GM18511 (cell line): ENCODE results near the gene SCO2.

Source experiments
- ATAC-seq: cut with Tn5 transposase; IDR thresholded peaks from one replicate; pipeline ENCODE4 v1.9.1; 2021; ENCODE audit warnings: mild to moderate bottlenecking, moderate library complexity; ENCODE audit not compliant: unreplicated experiment

SCO2 gene

DNA sequence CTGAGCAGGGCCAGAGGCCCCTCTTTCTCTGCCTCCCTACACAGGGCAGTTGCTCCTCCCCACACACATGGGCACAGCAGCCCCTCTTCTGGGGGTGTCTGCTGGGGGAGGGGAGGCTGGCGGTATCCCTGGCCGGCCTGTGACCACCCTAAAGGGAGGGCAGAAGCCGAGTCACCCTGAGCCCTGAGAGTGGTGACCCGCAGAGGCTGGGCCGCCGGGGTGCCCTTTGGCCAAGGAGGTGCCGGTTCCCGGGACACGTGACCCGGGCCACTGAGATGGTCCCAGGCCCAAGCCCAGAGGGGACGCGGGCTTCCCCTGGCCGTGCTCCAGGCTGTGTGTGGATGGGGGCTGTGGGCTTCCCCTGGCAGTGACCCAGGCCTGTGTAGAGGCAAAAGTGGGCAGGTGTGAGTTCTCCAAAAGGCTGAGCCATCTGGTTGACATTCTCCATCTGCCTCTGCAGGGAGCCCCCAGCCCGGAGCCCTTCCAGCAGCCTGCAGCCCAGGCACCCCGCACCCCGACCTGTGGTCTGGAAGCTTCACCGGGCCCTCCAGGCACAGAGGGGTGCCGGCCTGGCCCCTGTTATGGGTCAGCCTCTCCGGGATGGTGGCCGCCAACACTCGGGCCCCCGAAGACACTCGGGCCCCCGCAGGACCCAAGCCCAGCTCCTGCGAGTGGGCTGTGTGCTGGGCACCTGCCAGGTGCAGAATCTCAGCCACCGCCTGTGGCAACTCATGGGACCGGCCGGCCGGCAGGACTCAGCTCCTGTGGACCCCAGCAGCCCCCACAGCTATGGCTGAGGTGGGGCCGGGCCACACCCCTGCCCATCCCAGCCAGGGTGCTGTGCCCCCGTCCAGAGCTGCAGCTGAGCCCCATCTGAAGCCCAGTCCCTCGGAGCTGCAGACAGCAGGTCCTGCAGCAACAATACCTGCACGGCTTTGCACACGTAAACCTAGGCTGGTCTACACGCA is 43.0 kb downstream of the SCO2 start:
- ATAC-seq: no peak

DNA sequence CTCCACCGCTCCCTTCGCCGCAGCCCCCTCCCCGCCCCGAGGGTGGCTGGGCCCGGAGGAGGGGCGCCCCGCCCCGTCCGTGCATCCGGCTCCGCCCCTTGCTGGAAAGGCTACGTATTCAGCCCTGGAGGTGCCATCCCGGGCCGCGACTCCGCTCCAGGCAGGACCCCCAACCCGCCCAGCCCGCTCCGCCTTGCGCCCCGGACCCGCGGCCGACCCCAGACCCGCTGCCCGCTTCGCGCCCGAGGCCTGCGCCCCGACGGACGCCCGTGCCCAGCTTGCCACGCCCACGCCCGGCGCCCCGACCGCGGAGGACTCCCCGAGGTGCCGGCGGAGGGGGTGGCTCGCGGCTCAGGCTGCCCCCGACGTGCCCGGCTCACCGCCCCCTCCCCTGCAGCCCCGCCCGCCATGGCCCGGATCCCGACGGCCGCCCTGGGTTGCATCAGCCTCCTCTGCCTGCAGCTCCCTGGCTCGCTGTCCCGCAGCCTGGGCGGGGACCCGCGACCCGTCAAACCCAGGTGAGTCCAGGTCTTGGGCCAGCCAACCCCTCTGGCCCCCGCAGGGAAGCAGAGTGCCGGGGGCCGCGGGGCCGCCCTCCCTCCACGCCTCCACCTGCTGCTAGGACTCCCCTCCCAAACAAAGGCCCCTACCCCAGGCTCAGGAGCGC is 43.8 kb downstream of the SCO2 start, which contains the start of gene ADM2:
TSS of gene ADM2 (plus strand) at position 104 of the 667 bp plus-strand sequence. CDS start at position 409, 305 bp downstream.
- no peak for ATAC-seq

DNA sequence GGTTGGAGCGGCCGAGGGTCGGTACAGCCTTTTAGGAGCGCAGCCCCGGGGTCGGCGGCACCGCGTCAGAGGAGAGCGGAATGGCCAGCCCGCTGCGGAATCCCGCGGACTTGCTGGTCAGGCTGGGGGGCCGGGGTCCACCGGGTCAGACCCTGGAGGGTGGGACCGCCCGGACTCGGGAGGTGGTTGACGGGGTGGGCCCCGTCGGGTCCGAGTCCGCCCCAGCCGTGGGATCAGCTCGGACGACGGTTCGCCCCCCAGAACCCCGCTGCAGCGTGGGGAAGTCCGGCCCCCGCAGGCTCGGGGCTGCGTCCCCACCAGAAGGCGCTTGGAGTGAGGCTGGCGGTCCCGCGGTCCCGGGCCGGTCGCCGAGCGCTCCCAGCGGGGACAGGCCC is 44.4 kb downstream of the SCO2 start:
- ATAC-seq: no peak

DNA sequence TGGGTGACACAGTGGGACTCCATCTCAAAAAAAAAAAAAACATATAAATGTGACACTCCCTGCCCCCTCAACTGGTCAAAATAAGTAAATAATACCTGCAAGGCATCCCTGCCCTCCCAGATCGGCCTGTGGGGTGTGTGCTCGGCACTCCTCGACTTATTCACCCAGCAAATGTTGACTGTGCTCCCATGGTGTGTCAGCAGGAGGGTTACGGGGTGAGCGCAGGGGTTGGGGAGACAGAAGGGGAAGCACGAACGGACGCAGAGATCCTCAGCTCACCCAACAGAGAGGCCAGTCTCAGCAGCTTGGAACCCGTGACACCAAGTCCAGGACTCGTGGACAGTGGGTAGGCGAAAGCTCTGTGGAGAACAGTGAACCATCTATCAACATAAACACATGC is 45.7 kb downstream of the SCO2 start:
- ATAC-seq: no peak

DNA sequence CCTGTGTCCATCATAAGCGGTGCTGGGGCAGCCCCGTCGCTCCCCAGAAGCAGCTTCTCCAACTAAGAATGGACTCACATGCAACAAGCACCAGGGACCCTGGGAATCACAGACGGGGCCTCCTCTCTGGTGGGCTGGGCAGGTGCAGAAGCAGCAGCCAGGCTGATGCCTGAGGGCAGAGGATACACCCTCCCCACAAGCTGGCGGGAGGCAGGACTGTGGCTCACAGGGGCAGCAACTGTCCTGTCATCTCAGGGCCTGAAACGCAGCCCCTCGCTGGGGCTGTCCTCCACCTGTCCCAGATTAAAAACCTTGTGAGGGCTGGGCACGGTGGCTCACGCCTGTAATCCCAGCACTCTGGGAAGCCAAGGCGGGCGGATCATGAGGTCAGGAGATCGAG is 47.5 kb downstream of the SCO2 start:
- ATAC-seq: no peak

DNA sequence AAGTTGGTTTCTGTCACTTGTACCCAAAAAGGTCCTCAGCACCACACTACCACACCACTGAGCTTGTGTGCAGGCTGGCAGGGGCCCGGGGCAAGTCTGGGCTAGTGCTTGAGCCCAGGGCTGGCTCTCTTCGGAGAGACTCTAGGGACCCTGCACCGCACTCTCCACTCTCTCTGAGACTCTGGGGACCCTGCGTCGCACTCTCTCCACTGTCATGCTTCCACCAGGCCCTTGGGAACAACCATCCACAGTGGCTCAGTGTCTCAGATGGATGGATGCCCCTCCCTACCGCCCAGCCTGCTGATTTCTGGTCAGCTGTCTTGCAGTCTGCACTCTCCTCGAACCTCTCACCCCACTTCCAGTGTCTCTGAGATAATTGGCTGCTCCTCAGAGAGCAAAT is 48.5 kb downstream of the SCO2 start:
- ATAC-seq: no peak

DNA sequence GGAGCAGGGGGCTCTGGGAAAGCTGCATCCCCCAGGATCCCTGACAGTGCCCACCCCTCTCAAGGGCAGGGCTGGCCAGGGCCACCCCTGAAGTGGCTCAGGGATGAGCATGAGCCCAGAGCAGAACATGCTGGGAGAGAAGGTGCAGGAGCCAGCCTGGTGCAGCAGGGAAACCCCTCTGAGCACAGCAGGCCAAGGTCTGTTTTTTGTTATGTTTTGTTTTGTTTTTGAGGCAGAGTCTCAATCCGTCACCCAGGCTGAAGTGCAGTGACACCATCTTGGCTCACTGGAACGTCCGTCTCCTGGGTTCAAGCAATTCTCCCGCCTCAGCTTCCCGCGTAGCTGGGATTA is 49.8 kb downstream of the SCO2 start:
- no peak for ATAC-seq

DNA sequence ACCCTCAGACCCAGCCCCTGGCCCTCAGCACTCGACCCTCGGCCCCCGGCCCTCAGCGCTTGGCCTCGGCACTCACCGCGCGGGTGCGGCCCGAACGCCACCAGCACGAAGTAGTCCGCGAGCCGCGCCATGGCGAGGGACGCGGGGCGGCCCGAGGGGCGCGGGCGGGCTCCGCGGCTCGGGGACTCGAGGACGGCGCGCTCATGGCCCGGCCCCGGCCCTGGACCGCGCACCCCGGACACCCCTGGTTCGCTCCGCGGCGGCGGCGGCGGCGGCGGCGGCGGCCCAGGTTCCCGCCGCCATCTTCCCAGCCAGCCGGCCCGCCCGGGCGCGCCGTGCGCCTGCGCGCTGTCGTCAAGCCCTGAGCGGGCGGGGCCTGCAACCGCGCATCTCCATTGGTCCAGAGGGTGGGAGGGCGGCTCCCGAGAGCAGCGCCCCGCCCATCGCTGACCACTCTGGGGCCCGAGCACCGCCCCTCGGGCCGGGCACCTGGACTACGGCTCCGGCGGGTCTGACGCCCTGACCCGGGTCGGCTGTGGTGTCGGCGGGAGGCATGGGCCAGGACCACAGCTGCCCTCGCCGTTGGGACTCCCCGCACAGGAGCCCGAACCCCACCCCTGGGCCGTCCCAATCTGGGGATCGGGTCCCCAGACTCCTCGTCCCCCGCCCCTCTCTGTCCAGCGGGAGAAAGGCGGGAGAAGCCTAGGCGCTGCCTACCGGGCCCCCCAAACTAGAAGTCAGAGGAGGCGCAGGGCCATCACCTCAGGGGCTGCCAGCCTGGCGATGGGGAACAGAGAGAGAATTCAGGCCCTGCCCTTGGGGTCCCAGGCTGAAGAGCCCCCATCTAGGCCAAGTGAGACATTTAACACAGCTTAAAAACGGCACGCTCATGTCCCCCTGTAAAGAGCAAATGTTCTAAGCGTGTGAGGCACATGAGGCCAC is 50.4 kb downstream of the SCO2 start, which contains the start of gene SBF1:
TSS of gene SBF1 (minus strand) at position 326 of the 942 bp plus-strand sequence. CDS start at position 131, 195 bp downstream.
- peak; percentile 62 for ATAC-seq

DNA sequence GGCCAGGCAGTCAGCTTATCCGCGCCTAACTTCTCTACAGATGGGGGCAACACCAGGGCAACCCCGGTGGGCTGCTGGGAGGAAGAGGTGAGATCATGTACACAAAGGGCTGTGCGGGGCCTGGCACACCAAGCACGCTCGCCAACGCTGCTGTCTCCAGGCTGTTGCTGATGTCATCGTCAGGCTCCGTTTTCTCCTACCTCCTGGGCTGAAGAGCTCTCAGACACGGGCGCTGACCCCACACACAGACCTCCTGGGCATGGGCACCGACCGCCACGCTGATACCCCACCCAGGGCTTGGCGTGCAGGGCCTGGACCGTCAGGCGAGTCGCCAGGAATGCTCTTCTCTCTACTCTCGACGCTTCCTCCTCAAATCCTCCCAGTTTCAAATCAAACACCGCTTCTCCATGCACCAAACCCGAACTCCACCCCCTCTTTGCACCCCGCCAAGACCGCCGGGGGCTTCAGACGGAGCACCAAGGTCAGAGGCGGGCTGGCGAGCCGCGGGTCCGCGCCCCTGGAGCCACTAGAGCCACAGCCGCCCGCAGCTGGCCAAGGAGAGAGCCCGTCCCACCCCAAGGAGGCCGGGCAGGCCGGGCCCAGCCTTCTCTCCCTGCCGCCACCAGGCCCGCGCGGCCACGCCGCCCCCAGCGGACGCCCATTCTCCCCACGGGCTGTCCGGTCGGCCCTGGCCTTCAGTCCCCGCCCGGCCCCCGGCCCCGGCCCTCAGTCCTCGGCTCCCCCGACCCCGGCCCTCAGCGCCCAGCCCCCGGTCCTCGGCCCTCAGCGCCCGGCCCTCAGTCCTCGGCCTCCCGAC is 51.3 kb downstream of the SCO2 start:
- ATAC-seq: no peak
